HEK293 (cell line): ENCODE data around the gene TSEN54.

Experiments
- CTCF ChIA-PET: fragments of 350-600 bp; formaldehyde crosslinking; extraction: SDS; loops from one replicate; lab custom pipeline; 2021; ENCODE audit warnings: antibody characterized with exemption; lab: Yijun Ruan, JAX
- POLR2A ChIA-PET: fragments of 300-600 bp; formaldehyde crosslinking; extraction: SDS; loops from one replicate; lab custom pipeline; 2020; ENCODE audit warnings: antibody characterized with exemption, inconsistent platforms; lab: Yijun Ruan, JAX
- H3K27ac ChIP-seq: fragments of 200-500 bp; sonication (Bioruptor generic); 2 replicates; pipeline ENCODE4 v1.5.1; 2014; ENCODE audit warnings: low read depth, low read length, control low read depth, inconsistent platforms; ENCODE audit errors: extremely low read depth
- H3K36me3 ChIP-seq, 2 experiments: fragments of 200-500 bp in 1 of 2; sonication (Bioruptor generic) in 1 of 2; 1 replicate in 1 of 2; 2 replicates in 1 of 2; pipeline ENCODE4 v1.5.1; 2014 to 2017; ENCODE audit warnings: inconsistent platforms in 2 of 2, low read length in 2 of 2; ENCODE audit not compliant: control insufficient read depth in 2 of 2, insufficient read depth in 1 of 2
- H3K4me1 ChIP-seq: fragments of 200-500 bp; sonication (Bioruptor generic); 2 replicates; pipeline ENCODE4 v1.5.1; 2014; ENCODE audit warnings: mild to moderate bottlenecking, low read length, inconsistent platforms; ENCODE audit not compliant: control insufficient read depth, insufficient read depth
- H3K4me3 ChIP-seq: 2 replicates; pipeline ENCODE4 v1.5.1; 2011; ENCODE audit warnings: low read depth, mild to moderate bottlenecking, control low read depth, low read length, moderate library complexity
- H3K9me3 ChIP-seq: fragments of 200-500 bp; sonication (Bioruptor generic); 2 replicates; pipeline ENCODE4 v1.5.1; 2014; ENCODE audit warnings: low read depth, low read length, inconsistent platforms; ENCODE audit not compliant: control insufficient read depth, insufficient read depth
- MZF1 ChIP-seq: fragments of 450-650 bp; formaldehyde crosslinking; IDR thresholded peaks from 2 replicates; pipeline ENCODE4 v1.5.1; 2017; ENCODE audit warnings: missing biosample characterization, missing genetic modification characterization, borderline replicate concordance
- TCF7L2 ChIP-seq: IDR thresholded peaks from 2 replicates; pipeline ENCODE4 v1.6.1; 2011; ENCODE audit warnings: low read depth, mild to moderate bottlenecking, inconsistent platforms, low read length, moderate library complexity, borderline replicate concordance
- WT1 ChIP-seq: fragments of 450-650 bp; formaldehyde crosslinking; IDR thresholded peaks from 2 replicates; pipeline ENCODE4 v1.5.1; 2016; ENCODE audit warnings: missing biosample characterization, missing genetic modification characterization
- ZBTB48 ChIP-seq: fragments of 450-650 bp; formaldehyde crosslinking; IDR thresholded peaks from 2 replicates; pipeline ENCODE4 v1.5.1; 2016; ENCODE audit warnings: missing biosample characterization, missing genetic modification characterization
- ZNF133 ChIP-seq: fragments of 450-650 bp; formaldehyde crosslinking; IDR thresholded peaks from 2 replicates; pipeline ENCODE4 v1.5.1; 2016; ENCODE audit warnings: missing biosample characterization, missing genetic modification characterization
- ZNF175 ChIP-seq: fragments of 450-650 bp; formaldehyde crosslinking; IDR thresholded peaks from 2 replicates; pipeline ENCODE4 v1.5.1; 2016; ENCODE audit warnings: missing biosample characterization, missing genetic modification characterization
- ZNF211 ChIP-seq: fragments of 450-650 bp; formaldehyde crosslinking; IDR thresholded peaks from 2 replicates; pipeline ENCODE4 v1.5.1; 2016; ENCODE audit warnings: low read depth, missing biosample characterization, missing genetic modification characterization
- ZNF292 ChIP-seq: fragments of 450-650 bp; formaldehyde crosslinking; IDR thresholded peaks from 2 replicates; pipeline ENCODE4 v1.5.1; 2016; ENCODE audit warnings: low read depth, missing biosample characterization, missing genetic modification characterization, borderline replicate concordance
- ZNF513 ChIP-seq: fragments of 450-650 bp; IDR thresholded peaks from 2 replicates; pipeline ENCODE4 v1.5.1; 2018; ENCODE audit warnings: missing biosample characterization, missing genetic modification characterization
- ZNF544 ChIP-seq: fragments of 450-650 bp; formaldehyde crosslinking; IDR thresholded peaks from 2 replicates; pipeline ENCODE4 v1.5.0; 2017; ENCODE audit warnings: missing biosample characterization, missing genetic modification characterization
- ZNF561 ChIP-seq: fragments of 450-650 bp; IDR thresholded peaks from 2 replicates; pipeline ENCODE4 v1.5.1; 2018; ENCODE audit warnings: missing biosample characterization, missing genetic modification characterization, borderline replicate concordance
- ZNF580 ChIP-seq: fragments of 450-650 bp; formaldehyde crosslinking; IDR thresholded peaks from 2 replicates; pipeline ENCODE4 v1.5.1; 2016; ENCODE audit warnings: missing biosample characterization, missing genetic modification characterization
- ZNF677 ChIP-seq: fragments of 450-650 bp; IDR thresholded peaks from 2 replicates; pipeline ENCODE4 v1.5.0; 2018; ENCODE audit warnings: missing biosample characterization, mild to moderate bottlenecking, missing genetic modification characterization, moderate library complexity
- ZNF747 ChIP-seq: fragments of 450-650 bp; formaldehyde crosslinking; IDR thresholded peaks from 2 replicates; pipeline ENCODE4 v1.5.1; 2016; ENCODE audit warnings: missing biosample characterization, missing genetic modification characterization
- ZNF76 ChIP-seq: fragments of 450-650 bp; formaldehyde crosslinking; IDR thresholded peaks from 2 replicates; pipeline ENCODE4; 2016; ENCODE audit warnings: low read depth, missing biosample characterization, missing genetic modification characterization, borderline replicate concordance
- TF ChIP-seq, protein P1 (sequence below): fragments of 450-650 bp; formaldehyde crosslinking; IDR thresholded peaks from 2 replicates; pipeline ENCODE4 v1.5.0; 2017; ENCODE audit warnings: missing biosample characterization, missing genetic modification characterization, borderline replicate concordance
- TF ChIP-seq, protein P2 (sequence below): fragments of 450-650 bp; formaldehyde crosslinking; IDR thresholded peaks from 2 replicates; pipeline ENCODE4 v1.5.1; 2017; ENCODE audit warnings: missing biosample characterization, mild to moderate bottlenecking, missing genetic modification characterization, moderate library complexity
- TF ChIP-seq, protein P3 (sequence below): fragments of 450-650 bp; formaldehyde crosslinking; IDR thresholded peaks from 2 replicates; pipeline ENCODE4 v1.5.1; 2016; ENCODE audit warnings: missing biosample characterization, missing genetic modification characterization

TSEN54 gene

DNA sequence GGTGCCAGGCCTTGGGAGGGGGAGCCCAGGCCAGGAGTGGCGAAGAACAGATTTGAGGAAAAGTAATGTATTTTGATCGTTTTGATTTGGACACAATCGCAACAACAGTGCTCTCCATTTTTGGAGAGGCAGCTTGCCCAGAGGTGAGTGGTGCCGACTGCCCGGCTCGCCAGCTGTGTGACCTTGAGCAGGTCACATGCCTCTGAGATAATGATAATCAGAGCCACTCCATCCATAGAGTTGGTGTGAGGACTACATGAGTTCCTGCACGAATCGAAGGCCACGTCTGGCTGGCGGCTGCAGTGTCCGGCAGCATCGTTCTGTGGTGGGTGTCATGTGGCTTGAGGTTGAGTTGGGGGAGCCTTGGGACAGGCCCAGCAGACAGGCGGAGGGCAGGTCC, 29.9 kb downstream of the TSEN54 start:
- ChIA-PET POLR2A (no interaction called here), CTCF (interaction anchor here (0.6 kb wide), 1 partner anchor 87 kb away, joined by 3 read pairs; the partner anchor contains the start of gene SMIM5)
- TF ChIP-seq ZNF561 (tag by site-specific recombination): no peak
- TF ChIP-seq MZF1 (tag by site-specific recombination): no peak
- TF ChIP-seq WT1 (tag by site-specific recombination): no peak
- TF ChIP-seq ZNF747 (tag by site-specific recombination): no peak
- no peak for TF ChIP-seq ZNF513 (tag by site-specific recombination)
- Histone ChIP-seq H3K4me1 (peaks cover 10% of the 10 kb centered on the region; the same call in 1 of the 2 replicates), H3K36me3 (no peaks in the 10 kb centered on the region), H3K4me3 (no peak overlapping the region), H3K9me3 (no peaks in the 10 kb centered on the region), H3K27ac (no peak overlapping the region)

DNA sequence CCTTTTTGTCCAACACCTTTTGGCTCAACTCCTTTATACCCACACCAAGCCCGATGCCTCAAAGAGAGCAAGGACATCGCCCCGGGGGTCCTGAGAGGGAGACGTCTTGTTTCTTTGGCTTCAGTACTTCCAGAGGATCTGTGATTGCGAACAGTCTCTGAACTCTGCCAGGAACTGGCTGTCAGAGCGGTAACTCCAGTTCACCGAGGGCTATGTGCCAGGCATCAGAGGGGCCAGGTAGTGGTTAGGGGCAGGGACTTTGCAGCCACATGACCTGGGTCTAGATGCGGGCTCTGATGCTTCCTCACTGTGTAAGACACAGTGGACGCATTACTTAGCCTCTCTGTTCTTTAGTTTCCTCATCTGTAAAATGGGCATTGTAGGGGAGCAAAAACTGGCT, 30.8 kb downstream of the TSEN54 start:
- POLR2A ChIA-PET: no interaction called here
- Histone ChIP-seq H3K36me3 (no peaks in the 10 kb centered on the region), H3K4me3 (no peak overlapping the region), H3K4me1 (peaks cover 10% of the 10 kb centered on the region; the same call in 1 of the 2 replicates), H3K9me3 (no peaks in the 10 kb centered on the region), H3K27ac (no peak overlapping the region)
- CTCF ChIA-PET: no interaction called here
- TF ChIP-seq, protein P1, sequence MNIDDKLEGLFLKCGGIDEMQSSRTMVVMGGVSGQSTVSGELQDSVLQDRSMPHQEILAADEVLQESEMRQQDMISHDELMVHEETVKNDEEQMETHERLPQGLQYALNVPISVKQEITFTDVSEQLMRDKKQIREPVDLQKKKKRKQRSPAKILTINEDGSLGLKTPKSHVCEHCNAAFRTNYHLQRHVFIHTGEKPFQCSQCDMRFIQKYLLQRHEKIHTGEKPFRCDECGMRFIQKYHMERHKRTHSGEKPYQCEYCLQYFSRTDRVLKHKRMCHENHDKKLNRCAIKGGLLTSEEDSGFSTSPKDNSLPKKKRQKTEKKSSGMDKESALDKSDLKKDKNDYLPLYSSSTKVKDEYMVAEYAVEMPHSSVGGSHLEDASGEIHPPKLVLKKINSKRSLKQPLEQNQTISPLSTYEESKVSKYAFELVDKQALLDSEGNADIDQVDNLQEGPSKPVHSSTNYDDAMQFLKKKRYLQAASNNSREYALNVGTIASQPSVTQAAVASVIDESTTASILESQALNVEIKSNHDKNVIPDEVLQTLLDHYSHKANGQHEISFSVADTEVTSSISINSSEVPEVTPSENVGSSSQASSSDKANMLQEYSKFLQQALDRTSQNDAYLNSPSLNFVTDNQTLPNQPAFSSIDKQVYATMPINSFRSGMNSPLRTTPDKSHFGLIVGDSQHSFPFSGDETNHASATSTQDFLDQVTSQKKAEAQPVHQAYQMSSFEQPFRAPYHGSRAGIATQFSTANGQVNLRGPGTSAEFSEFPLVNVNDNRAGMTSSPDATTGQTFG (tag by site-specific recombination): no peak
- TF ChIP-seq ZBTB48 (tag by site-specific recombination) (no peak), ZNF677 (tag by site-specific recombination) (no peak), ZNF211 (tag by site-specific recombination) (no peak), ZNF292 (no peak), ZNF544 (tag by site-specific recombination) (no peak), ZNF76 (no peak), TCF7L2 (no peak), ZNF133 (tag by site-specific recombination) (no peak), ZNF580 (tag by site-specific recombination) (no peak), WT1 (tag by site-specific recombination) (no peak), ZNF175 (tag by site-specific recombination) (no peak)
- TF ChIP-seq, protein P2, sequence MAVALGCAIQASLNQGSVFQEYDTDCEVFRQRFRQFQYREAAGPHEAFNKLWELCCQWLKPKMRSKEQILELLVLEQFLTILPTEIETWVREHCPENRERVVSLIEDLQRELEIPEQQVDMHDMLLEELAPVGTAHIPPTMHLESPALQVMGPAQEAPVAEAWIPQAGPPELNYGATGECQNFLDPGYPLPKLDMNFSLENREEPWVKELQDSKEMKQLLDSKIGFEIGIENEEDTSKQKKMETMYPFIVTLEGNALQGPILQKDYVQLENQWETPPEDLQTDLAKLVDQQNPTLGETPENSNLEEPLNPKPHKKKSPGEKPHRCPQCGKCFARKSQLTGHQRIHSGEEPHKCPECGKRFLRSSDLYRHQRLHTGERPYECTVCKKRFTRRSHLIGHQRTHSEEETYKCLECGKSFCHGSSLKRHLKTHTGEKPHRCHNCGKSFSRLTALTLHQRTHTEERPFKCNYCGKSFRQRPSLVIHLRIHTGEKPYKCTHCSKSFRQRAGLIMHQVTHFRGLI: no peak
- TF ChIP-seq, protein P3, sequence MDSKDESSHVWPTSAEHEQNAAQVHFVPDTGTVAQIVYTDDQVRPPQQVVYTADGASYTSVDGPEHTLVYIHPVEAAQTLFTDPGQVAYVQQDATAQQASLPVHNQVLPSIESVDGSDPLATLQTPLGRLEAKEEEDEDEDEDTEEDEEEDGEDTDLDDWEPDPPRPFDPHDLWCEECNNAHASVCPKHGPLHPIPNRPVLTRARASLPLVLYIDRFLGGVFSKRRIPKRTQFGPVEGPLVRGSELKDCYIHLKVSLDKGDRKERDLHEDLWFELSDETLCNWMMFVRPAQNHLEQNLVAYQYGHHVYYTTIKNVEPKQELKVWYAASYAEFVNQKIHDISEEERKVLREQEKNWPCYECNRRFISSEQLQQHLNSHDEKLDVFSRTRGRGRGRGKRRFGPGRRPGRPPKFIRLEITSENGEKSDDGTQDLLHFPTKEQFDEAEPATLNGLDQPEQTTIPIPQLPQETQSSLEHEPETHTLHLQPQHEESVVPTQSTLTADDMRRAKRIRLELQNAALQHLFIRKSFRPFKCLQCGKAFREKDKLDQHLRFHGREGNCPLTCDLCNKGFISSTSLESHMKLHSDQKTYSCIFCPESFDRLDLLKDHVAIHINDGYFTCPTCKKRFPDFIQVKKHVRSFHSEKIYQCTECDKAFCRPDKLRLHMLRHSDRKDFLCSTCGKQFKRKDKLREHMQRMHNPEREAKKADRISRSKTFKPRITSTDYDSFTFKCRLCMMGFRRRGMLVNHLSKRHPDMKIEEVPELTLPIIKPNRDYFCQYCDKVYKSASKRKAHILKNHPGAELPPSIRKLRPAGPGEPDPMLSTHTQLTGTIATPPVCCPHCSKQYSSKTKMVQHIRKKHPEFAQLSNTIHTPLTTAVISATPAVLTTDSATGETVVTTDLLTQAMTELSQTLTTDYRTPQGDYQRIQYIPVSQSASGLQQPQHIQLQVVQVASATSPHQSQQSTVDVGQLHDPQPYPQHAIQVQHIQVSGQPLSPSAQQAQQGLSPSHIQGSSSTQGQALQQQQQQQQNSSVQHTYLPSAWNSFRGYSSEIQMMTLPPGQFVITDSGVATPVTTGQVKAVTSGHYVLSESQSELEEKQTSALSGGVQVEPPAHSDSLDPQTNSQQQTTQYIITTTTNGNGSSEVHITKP (tag by site-specific recombination): no peak
